Activated CD4-positive, alpha-beta memory T cell treated with anti-CD3 and anti-CD28 coated beads, Interleukin-2, amount 10 ng/mL, durations not matched to agents 7 days and 5 days (primary cell): Measurements from ENCODE around the gene KRTAP5-2. TPM values are rescaled to one million over a fixed set of nuclear protein-coding genes. Genes with fewer than 3 reads are reported as not detected.

Experiments used
- CTCF ChIA-PET: fragments of 350-600 bp; sonication (Branson Sonifier 250); formaldehyde crosslinking; loops from one replicate; lab custom pipeline; 2021; ENCODE audit warnings: antibody characterized with exemption, inconsistent platforms; lab: Charles Lee
- POLR2A ChIA-PET: fragments of 350-600 bp; sonication (Branson Sonifier 250); formaldehyde crosslinking; loops from one replicate; lab custom pipeline; 2021; ENCODE audit warnings: antibody characterized with exemption; lab: Charles Lee
- DNase-seq: peaks from one replicate; pipeline ENCODE4 v3.0.0-alpha.2; 2020
- H3K27ac Mint-ChIP-seq: one replicate; pipeline ENCODE4 v1.8.0; 2021; ENCODE audit warnings: mild to moderate bottlenecking, mixed read lengths
- H3K27me3 Mint-ChIP-seq: one replicate; pipeline ENCODE4 v1.8.0; 2021; ENCODE audit warnings: mixed read lengths
- H3K36me3 Mint-ChIP-seq: one replicate; pipeline ENCODE4 v1.8.0; 2021; ENCODE audit warnings: low read depth, mixed read lengths
- H3K4me1 Mint-ChIP-seq: one replicate; pipeline ENCODE4 v1.8.0; 2021; ENCODE audit warnings: mixed read lengths
- H3K4me3 Mint-ChIP-seq: one replicate; pipeline ENCODE4 v1.8.0; 2021; ENCODE audit warnings: mild to moderate bottlenecking, mixed read lengths
- H3K9me3 Mint-ChIP-seq: one replicate; pipeline ENCODE4 v1.8.0; 2021; ENCODE audit warnings: mixed read lengths
- total RNA-seq, 2 experiments: library from RNA; stranded (reverse); gene quantifications; one replicate each; pipeline ENCODE4 v1.2.3, GENCODE V29; 2021

The KRTAP5-2 gene
- total RNA-seq, 2 experiments from 2014 or later = not detected

DNA sequence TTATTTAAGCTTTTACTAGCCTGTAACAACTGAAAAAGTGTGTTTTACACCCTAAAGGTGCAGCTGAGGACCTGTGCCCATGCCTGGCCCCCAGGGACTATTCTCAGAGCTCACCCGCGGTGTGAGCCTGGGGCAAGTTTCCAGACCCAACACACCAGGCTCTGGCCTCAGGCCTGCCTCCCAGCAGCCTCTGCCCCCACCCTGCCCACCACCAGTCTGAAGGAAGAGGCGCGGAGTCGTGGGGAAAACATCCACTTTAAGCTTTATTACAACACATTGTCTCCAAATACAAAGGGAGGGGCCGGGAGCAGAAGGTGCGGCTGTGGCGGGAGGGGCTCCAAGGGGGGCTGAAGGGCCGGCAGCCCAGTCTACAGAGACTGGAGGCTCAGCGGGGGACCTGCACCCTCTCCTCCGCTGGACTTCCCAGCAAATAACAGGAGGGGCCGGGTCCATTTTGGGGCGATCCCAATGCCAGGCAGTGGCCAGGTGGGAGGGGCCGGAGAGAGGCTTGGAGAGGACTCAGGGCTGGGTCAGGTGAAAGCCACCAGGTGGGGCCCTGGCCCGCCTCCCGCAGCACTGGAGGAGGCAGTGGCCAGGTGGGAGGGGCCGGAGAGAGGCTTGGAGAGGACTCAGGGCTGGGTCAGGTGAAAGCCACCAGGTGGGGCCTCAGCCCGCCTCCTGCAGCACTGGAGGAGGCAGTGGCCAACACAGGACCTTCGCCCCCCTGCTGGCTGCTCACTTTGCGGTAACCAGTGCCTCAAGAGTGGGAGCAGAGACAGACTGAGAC is 44.1 kb downstream of the KRTAP5-2 start:
- no peaks in the 10 kb centered on the region for H3K36me3 Mint-ChIP-seq
- ChIA-PET CTCF (interaction anchor here (0.6 to 1.7 kb wide), 2 partner anchors 15 to 1118 kb away, joined by 3 read pairs; no protein-coding TSS in a partner anchor), POLR2A (no interaction called here)
- peaks cover 9% of the 10 kb centered on the region for H3K27me3 Mint-ChIP-seq
- no peaks in the 10 kb centered on the region for H3K9me3 Mint-ChIP-seq
- DNase-seq = no peak
- no peaks in the 10 kb centered on the region for H3K4me1 Mint-ChIP-seq
- H3K27ac Mint-ChIP-seq = no peak overlapping the region
- H3K4me3 Mint-ChIP-seq = no peak overlapping the region

DNA sequence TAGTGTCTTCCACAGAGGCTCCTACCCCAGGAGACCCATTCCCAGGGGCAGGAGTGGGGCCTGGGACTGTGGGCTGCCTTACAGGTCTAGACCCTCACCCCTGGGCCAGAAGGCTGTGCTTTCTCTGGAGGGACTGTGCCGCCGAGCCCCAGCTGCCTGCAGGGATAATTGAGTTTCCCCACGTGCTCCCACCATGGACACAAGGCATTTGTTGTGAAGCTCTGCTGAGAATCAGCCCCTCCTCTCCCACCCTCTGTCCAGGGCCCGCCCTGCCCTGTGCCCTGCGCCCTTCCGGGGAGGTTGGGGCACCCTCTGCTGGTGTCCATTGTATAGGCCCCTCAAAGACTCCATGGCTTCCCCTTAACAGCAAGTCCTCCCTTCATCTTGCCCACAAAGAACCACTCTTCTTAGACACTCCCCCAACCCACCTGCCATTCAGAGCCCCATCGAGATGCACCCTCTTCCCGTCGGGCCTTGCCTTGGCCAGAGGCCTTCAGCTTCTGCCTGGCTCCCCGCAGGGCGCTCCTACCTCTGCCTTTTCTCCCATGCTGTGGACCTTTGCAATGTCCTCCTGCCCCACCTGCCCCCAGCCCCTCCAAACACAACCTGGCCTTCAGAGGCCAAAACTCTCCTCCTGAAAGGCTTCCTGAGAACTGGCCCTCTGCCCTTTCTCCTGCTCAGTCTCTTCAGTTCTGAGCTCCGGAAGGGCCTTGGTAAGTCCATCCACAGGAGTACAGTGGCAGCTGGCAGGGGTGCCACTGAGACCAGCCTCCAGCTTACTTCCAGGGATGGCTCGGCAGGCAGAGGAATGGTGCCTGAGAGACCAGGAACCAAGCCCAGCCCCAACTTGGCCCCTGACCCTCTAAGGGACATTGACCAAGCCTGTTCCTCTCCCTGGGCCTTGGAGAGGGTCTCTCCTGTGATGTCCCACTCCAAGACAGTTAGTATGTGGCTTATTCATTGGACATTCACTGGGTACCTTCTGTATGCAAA is 48.5 kb downstream of the KRTAP5-2 start:
- ChIA-PET CTCF (interaction anchor here (0.6 kb wide), 1 partner anchor 646 kb away, joined by 3 read pairs; no protein-coding TSS in a partner anchor), POLR2A (interaction anchor here (1.0 kb wide), 1 partner anchor 25 kb away, joined by 4 read pairs; no protein-coding TSS in a partner anchor)

DNA sequence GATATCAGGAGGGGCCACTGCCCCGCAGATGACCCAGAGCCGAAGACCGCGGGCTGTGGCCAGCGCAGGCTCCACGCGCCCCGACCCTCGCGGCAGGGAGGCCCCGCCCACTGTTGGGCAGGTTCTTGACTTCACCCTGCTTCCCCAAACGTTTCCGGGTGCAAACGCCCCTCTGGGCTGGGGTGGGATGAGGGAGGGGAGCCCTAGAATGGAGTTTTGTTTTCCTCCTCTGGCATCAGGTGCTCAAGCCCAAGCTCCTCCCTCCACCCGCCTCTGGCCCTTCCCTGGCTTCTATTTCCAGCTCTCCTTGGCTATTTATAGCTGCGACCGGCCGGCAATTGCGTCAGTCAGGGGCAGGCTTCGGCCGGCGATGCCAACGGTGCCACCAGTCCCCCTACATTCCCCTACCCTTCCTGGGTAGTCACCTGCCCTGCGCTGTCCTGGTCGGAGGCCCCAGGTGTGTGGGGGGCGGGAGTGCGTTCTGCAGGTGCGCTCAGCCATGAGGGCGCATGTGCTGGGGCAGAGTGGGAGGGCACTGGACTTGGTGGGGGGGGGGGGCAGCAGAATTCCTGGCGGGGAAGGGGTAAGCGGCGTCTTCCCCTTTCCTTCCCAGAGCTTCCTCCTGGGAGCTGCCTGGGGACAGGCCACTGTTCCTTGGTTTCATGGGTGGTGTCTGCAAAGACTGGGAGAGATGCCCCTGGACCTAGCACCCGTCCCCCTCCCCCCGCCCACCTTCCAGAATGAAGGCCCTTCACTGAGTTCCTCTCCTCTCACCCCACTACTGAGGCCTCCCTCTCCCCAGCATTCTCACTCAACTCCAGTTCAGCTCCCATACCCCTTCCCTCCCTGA is 49.6 kb downstream of the KRTAP5-2 start:
- H3K27ac Mint-ChIP-seq = no peak overlapping the region
- H3K9me3 Mint-ChIP-seq = no peaks in the 10 kb centered on the region
- peaks cover 34% of the 10 kb centered on the region for H3K27me3 Mint-ChIP-seq
- no peak for DNase-seq
- POLR2A ChIA-PET = interaction anchor here (1.0 kb wide), 1 partner anchor 26 kb away, joined by 4 read pairs; no protein-coding TSS in a partner anchor
- H3K4me1 Mint-ChIP-seq = peaks cover 3% of the 10 kb centered on the region
- CTCF ChIA-PET = interaction anchor here (2.3 kb wide), 1 partner anchor 27 kb away, joined by 44 read pairs; no protein-coding TSS in a partner anchor
- no peak overlapping the region for H3K4me3 Mint-ChIP-seq
- H3K36me3 Mint-ChIP-seq = no peaks in the 10 kb centered on the region

More for the DNA sequence above, 48.5 kb downstream of the KRTAP5-2 start:
- peaks cover 3% of the 10 kb centered on the region for H3K4me1 Mint-ChIP-seq
- peaks cover 34% of the 10 kb centered on the region for H3K27me3 Mint-ChIP-seq
- H3K36me3 Mint-ChIP-seq = no peaks in the 10 kb centered on the region
- no peak overlapping the region for H3K27ac Mint-ChIP-seq
- no peak for DNase-seq
- H3K4me3 Mint-ChIP-seq = no peak overlapping the region
- no peaks in the 10 kb centered on the region for H3K9me3 Mint-ChIP-seq

DNA sequence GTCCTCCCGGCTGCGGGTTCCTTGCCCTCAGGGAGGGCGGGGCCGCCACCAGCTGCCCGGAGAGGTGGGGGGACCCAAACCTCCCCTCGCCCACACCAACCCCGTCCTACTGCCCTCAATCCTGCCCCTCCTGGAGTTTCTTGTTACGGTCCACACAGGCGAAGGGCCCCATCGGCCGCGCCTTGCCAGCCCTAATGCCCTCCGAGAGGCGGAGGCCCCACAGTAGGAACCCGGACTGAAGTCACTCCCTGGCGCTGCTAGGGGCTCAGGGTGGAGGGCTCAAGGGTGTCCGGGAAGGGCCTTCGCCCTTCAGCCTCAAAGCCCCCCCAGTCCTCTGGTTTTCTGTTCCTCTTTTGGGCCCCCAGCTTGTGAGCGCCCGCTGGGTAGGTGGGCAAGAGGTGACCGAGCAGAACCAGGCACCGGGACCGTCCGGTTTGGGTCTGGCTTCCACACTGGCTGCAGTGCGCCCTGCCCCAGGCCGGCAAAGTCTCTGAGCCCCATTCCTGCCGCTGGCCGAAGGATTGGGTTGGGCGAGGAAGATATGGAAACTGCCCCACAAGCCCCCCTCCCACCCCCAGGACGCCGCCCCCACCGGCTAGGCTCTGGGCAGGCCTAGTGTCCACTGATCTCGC is 50.5 kb downstream of the KRTAP5-2 start:
- peaks cover 34% of the 10 kb centered on the region for H3K27me3 Mint-ChIP-seq
- peaks cover 3% of the 10 kb centered on the region for H3K4me1 Mint-ChIP-seq
- H3K4me3 Mint-ChIP-seq = no peak overlapping the region
- POLR2A ChIA-PET = interaction anchor here (1.4 kb wide), 1 partner anchor 28 kb away, joined by 6 read pairs; no protein-coding TSS in a partner anchor
- DNase-seq = no peak
- no peaks in the 10 kb centered on the region for H3K9me3 Mint-ChIP-seq
- H3K36me3 Mint-ChIP-seq = no peaks in the 10 kb centered on the region
- CTCF ChIA-PET = interaction anchor here (1.0 to 2.3 kb wide), 4 partner anchors 13 to 90 kb away, joined by 3 to 44 read pairs (median 4); no protein-coding TSS in a partner anchor
- H3K27ac Mint-ChIP-seq = no peak overlapping the region

Other genes with a start within 250 kb of the KRTAP5-2 start
- gene BRSK2, start 208.4 kb downstream of the KRTAP5-2 start, total RNA-seq = under 1 TPM in 1 of 2 experiments, not detected in 1; 0.18 TPM
- 10 to 100 TPM; 49.5 to 52.9 TPM for gene MOB2, start 111.5 kb downstream of the KRTAP5-2 start, total RNA-seq
- gene DUSP8, start 26.0 kb downstream of the KRTAP5-2 start, total RNA-seq = 1 to 10 TPM; 2.6 to 2.7 TPM
- gene KRTAP5-1, start 13.0 kb downstream of the KRTAP5-2 start, total RNA-seq = not detected
- gene KRTAP5-3, start 10.2 kb upstream of the KRTAP5-2 start, total RNA-seq = not detected
- gene KRTAP5-4, start 23.8 kb upstream of the KRTAP5-2 start, total RNA-seq = not detected
- not detected for gene KRTAP5-5, start 31.5 kb upstream of the KRTAP5-2 start, total RNA-seq
- gene KRTAP5-6, start 98.9 kb upstream of the KRTAP5-2 start, total RNA-seq = not detected
- 1 to 10 TPM in 1 of 2 experiments, under 1 TPM in 1; 0.70 to 1.3 TPM for gene IFITM10, start 152.3 kb upstream of the KRTAP5-2 start, total RNA-seq
- gene CTSD, start 165.6 kb upstream of the KRTAP5-2 start, total RNA-seq = 100 to 1,000 TPM; 156 to 172 TPM
- not detected for gene SYT8, start 236.7 kb upstream of the KRTAP5-2 start, total RNA-seq
- gene TNNI2, start 240.7 kb upstream of the KRTAP5-2 start, total RNA-seq = under 1 TPM; 0.38 to 0.60 TPM